ENCODE measurements around the gene SERPIND1.

- no peak for TF ChIP-seq CTCF (IDR thresholded peaks at IDR 0.05; ENCODE audit: low read depth, low read length, poor library complexity, severe bottlenecking)
- TF ChIP-seq EZH2phosphoT487 (IDR thresholded peaks at IDR 0.05; ENCODE audit: borderline replicate concordance, low read length) = no peak
Observed at GRCh38 chr22:20740222-20740951, 33.5 kb upstream of the SERPIND1 start.

All from DOHH2 (cell line).